ENCODE measurements around the gene STPG3.
A peak's percentile ranks its signal among the peaks of the same experiment; 100 is the strongest.

The STPG3 gene

GRCh38 chr9:137265496-137266161 is 14.5 kb downstream of the STPG3 start:
- no peak for DNase-seq (ENCODE audit: low read depth, low spot score)

GRCh38 chr9:137266162-137266527 is 15.1 kb downstream of the STPG3 start:
- no peak for DNase-seq (ENCODE audit: low read depth, low spot score)

- no peak for DNase-seq (ENCODE audit: low read depth, low spot score)
Observed at GRCh38 chr9:137266585-137267453, 15.7 kb downstream of the STPG3 start.

GRCh38 chr9:137267933-137268355 is 16.9 kb downstream of the STPG3 start:
- DNase-seq (ENCODE audit: low read depth, low spot score), result no peak

- no peak for DNase-seq (ENCODE audit: low read depth, low spot score)
Observed at GRCh38 chr9:137268538-137269201, 17.6 kb downstream of the STPG3 start.

GRCh38 chr9:137269231-137269772 is 18.2 kb downstream of the STPG3 start:
- DNase-seq (ENCODE audit: low read depth, low spot score), result no peak

- no peak for DNase-seq (ENCODE audit: low read depth, low spot score)
Observed at GRCh38 chr9:137270929-137271695, 20.0 kb downstream of the STPG3 start.

- DNase-seq (ENCODE audit: low read depth, low spot score), result no peak
Observed at GRCh38 chr9:137271696-137272076, 20.6 kb downstream of the STPG3 start.

- DNase-seq (ENCODE audit: low read depth, low spot score), result no peak
Observed at GRCh38 chr9:137272241-137273094, 21.4 kb downstream of the STPG3 start.

- no peak for DNase-seq (ENCODE audit: low read depth, low spot score)
Observed at GRCh38 chr9:137273095-137273490, 22.0 kb downstream of the STPG3 start.

- DNase-seq (ENCODE audit: low read depth, low spot score), result no peak
Observed at GRCh38 chr9:137273611-137274320, 22.7 kb downstream of the STPG3 start.

- no peak for DNase-seq (ENCODE audit: low read depth, low spot score)
Observed at GRCh38 chr9:137275203-137275587, 24.1 kb downstream of the STPG3 start.

GRCh38 chr9:137275588-137276472 is 24.7 kb downstream of the STPG3 start:
- DNase-seq (ENCODE audit: low read depth, low spot score), result no peak

- DNase-seq (ENCODE audit: low read depth, low spot score), result peak; percentile 60
Observed at GRCh38 chr9:137276473-137277328, 25.6 kb downstream of the STPG3 start.

GRCh38 chr9:137277329-137278041 is 26.4 kb downstream of the STPG3 start, which contains the start of gene TOR4A:
Gene TOR4A (plus strand): TSS chr9:137277726. CDS start chr9:137278690, 964 bp downstream.
- peak; percentile 76 for DNase-seq (ENCODE audit: low read depth, low spot score)

GRCh38 chr9:137278061-137278701 is 27.1 kb downstream of the STPG3 start:
- DNase-seq (ENCODE audit: low read depth, low spot score), result no peak
